Measurements from ENCODE around the gene ADCY2.

DNA sequence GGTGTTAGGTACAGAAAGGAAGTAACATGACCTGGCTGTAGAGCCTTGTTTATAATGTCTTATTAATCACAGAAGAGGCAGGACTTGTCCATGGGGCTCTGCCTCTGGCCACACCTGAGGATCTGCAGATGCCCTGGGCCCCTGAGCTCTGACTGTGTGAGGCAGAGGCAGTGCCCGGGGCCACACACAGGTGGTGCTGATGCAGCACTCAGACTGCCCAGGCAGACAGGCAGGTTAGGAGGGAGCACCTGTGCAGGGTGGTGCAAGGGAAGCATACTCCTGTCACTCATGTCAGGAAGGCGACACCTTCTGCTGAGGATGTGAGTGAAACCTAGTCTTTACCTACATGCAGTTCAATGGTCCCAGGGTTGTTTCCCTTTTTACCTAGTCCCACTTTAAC is 366.3 kb downstream of the ADCY2 start:
- TF ChIP-seq, protein P1, sequence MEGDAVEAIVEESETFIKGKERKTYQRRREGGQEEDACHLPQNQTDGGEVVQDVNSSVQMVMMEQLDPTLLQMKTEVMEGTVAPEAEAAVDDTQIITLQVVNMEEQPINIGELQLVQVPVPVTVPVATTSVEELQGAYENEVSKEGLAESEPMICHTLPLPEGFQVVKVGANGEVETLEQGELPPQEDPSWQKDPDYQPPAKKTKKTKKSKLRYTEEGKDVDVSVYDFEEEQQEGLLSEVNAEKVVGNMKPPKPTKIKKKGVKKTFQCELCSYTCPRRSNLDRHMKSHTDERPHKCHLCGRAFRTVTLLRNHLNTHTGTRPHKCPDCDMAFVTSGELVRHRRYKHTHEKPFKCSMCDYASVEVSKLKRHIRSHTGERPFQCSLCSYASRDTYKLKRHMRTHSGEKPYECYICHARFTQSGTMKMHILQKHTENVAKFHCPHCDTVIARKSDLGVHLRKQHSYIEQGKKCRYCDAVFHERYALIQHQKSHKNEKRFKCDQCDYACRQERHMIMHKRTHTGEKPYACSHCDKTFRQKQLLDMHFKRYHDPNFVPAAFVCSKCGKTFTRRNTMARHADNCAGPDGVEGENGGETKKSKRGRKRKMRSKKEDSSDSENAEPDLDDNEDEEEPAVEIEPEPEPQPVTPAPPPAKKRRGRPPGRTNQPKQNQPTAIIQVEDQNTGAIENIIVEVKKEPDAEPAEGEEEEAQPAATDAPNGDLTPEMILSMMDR (IDR thresholded peaks at IDR 0.05; ENCODE audit: low read depth, low read length) = no peak
- TF ChIP-seq EZH2phosphoT487 (IDR thresholded peaks at IDR 0.05; ENCODE audit: low read depth) = no peak

Measured in OCI-LY3 (cell line).